ENCODE measurements around the gene TNFAIP2. TPM values are rescaled to one million over a fixed set of nuclear protein-coding genes. Genes with fewer than 3 reads are reported as not detected.

The TNFAIP2 gene
- total RNA-seq, 1 experiment from 2014 or later, result 87.3 TPM

GRCh38 chr14:103156651-103157378 lies 33.6 kb downstream of the TNFAIP2 start:
- POLR2A ChIA-PET (ENCODE audit: unreplicated experiment), result no interaction called here
- BruUV-seq (replicated peaks), result no TSS peak
- H2AFZ ChIP-seq (ENCODE audit: low read length), result no peak overlapping the region
- H3K27ac ChIP-seq (ENCODE audit: low read length), result no peak overlapping the region
- H3K36me3 ChIP-seq (ENCODE audit: low read depth, low read length), result no peaks in the 10 kb centered on the region
- H3K4me3 ChIP-seq (ENCODE audit: low read length), result no peak overlapping the region
- no peaks in the 10 kb centered on the region for H3K27me3 ChIP-seq (ENCODE audit: low read length)
- ATAC-seq, result no peak
- no peak overlapping the region for H3K4me2 ChIP-seq (ENCODE audit: low read length)
- peaks cover 11% of the 10 kb centered on the region for H3K4me1 ChIP-seq (ENCODE audit: insufficient read depth, low read length)
- no peaks in the 10 kb centered on the region for H3K9me2 ChIP-seq (replicated peaks; ENCODE audit: low read length)
- CTCF ChIA-PET, result no interaction called here
- TF ChIP-seq EZH2phosphoT487 (IDR thresholded peaks at IDR 0.05; ENCODE audit: borderline replicate concordance, low read length), result no peak
- no peak for TF ChIP-seq EZH2 (IDR thresholded peaks at IDR 0.05; ENCODE audit: low read length, unreplicated experiment)
- TF ChIP-seq CTCF (conservative IDR thresholded peaks at IDR 0.05; ENCODE audit: low read depth, low read length), result no peak
- H4K20me1 ChIP-seq (ENCODE audit: low read length), result no peaks in the 10 kb centered on the region
- no peak overlapping the region for H3K9ac ChIP-seq (ENCODE audit: low read length)
- H3K9me3 ChIP-seq (ENCODE audit: low read length), result no peaks in the 10 kb centered on the region
- intact Hi-C loops (cut with micrococcal nuclease), result no loop called here
- no peaks in the 10 kb centered on the region for H3F3A ChIP-seq (ENCODE audit: low read length, unreplicated experiment)
- DNase-seq, result no peak
- H3K79me2 ChIP-seq (ENCODE audit: low read length), result no peaks in the 10 kb centered on the region

GRCh38 chr14:103157969-103158368 lies 34.7 kb downstream of the TNFAIP2 start:
- ATAC-seq (no peak), DNase-seq (no peak)
- H3K9me3 ChIP-seq (ENCODE audit: low read length), result peaks cover 6% of the 10 kb centered on the region; the same call in 1 of the 2 replicates
- peaks cover 11% of the 10 kb centered on the region for H3K4me1 ChIP-seq (ENCODE audit: insufficient read depth, low read length)
- no peak overlapping the region for H3K27ac ChIP-seq (ENCODE audit: low read length)
- H3K9me2 ChIP-seq (replicated peaks; ENCODE audit: low read length), result no peaks in the 10 kb centered on the region
- no peaks in the 10 kb centered on the region for H4K20me1 ChIP-seq (ENCODE audit: low read length)
- H3K79me2 ChIP-seq (ENCODE audit: low read length), result no peaks in the 10 kb centered on the region
- no peak for TF ChIP-seq EZH2phosphoT487 (IDR thresholded peaks at IDR 0.05; ENCODE audit: borderline replicate concordance, low read length)
- no peak for TF ChIP-seq CTCF (conservative IDR thresholded peaks at IDR 0.05; ENCODE audit: low read depth, low read length)
- no peak for TF ChIP-seq EZH2 (IDR thresholded peaks at IDR 0.05; ENCODE audit: low read length, unreplicated experiment)
- H3K4me3 ChIP-seq (ENCODE audit: low read length), result no peak overlapping the region
- no peaks in the 10 kb centered on the region for H3K36me3 ChIP-seq (ENCODE audit: low read depth, low read length)
- no peak overlapping the region for H3K9ac ChIP-seq (ENCODE audit: low read length)
- no TSS peak for BruUV-seq (replicated peaks)
- intact Hi-C loops (cut with micrococcal nuclease), result no loop called here
- CTCF ChIA-PET, result no interaction called here
- no peaks in the 10 kb centered on the region for H3K27me3 ChIP-seq (ENCODE audit: low read length)
- no peak overlapping the region for H3K4me2 ChIP-seq (ENCODE audit: low read length)
- no peak overlapping the region for H2AFZ ChIP-seq (ENCODE audit: low read length)
- POLR2A ChIA-PET (ENCODE audit: unreplicated experiment), result interaction anchor here (0.6 kb wide), 1 partner anchor 659 kb away, joined by 5 read pairs; no protein-coding TSS in a partner anchor
- H3F3A ChIP-seq (ENCODE audit: low read length, unreplicated experiment), result no peaks in the 10 kb centered on the region

- intact Hi-C loops (cut with micrococcal nuclease), result no loop called here
- ATAC-seq (no peak), DNase-seq (peak; percentile 37)
- H3K4me1 ChIP-seq (ENCODE audit: insufficient read depth, low read length), result peaks cover 11% of the 10 kb centered on the region
- H3K9me2 ChIP-seq (replicated peaks; ENCODE audit: low read length), result no peaks in the 10 kb centered on the region
- POLR2A ChIA-PET (ENCODE audit: unreplicated experiment), result no interaction called here
- no peak overlapping the region for H3K27ac ChIP-seq (ENCODE audit: low read length)
- H3K4me2 ChIP-seq (ENCODE audit: low read length), result no peak overlapping the region
- CTCF ChIA-PET, result no interaction called here
- H3K36me3 ChIP-seq (ENCODE audit: low read depth, low read length), result no peaks in the 10 kb centered on the region
- no peaks in the 10 kb centered on the region for H3K79me2 ChIP-seq (ENCODE audit: low read length)
- H2AFZ ChIP-seq (ENCODE audit: low read length), result no peak overlapping the region
- no peaks in the 10 kb centered on the region for H4K20me1 ChIP-seq (ENCODE audit: low read length)
- BruUV-seq (replicated peaks), result no TSS peak
- H3K27me3 ChIP-seq (ENCODE audit: low read length), result no peaks in the 10 kb centered on the region
- no peak for TF ChIP-seq EZH2phosphoT487 (IDR thresholded peaks at IDR 0.05; ENCODE audit: borderline replicate concordance, low read length)
- no peak for TF ChIP-seq EZH2 (IDR thresholded peaks at IDR 0.05; ENCODE audit: low read length, unreplicated experiment)
- no peak for TF ChIP-seq CTCF (conservative IDR thresholded peaks at IDR 0.05; ENCODE audit: low read depth, low read length)
- no peak overlapping the region for H3K4me3 ChIP-seq (ENCODE audit: low read length)
- H3K9ac ChIP-seq (ENCODE audit: low read length), result no peak overlapping the region
- H3F3A ChIP-seq (ENCODE audit: low read length, unreplicated experiment), result no peaks in the 10 kb centered on the region
- H3K9me3 ChIP-seq (ENCODE audit: low read length), result peaks cover 6% of the 10 kb centered on the region; the same call in 1 of the 2 replicates
Measured at GRCh38 chr14:103158688-103159087, 35.4 kb downstream of the TNFAIP2 start.

Data from PC-3 (cell line).